Stimulated activated CD8-positive, alpha-beta memory T cell treated with anti-CD3 and anti-CD28 coated beads, Interleukin-12 subunit alpha, Interleukin-12 subunit beta, amount 100 ng/mL, for 4 hours (primary cell): ENCODE data around the gene PRR22.
"Not testable (repeated sequence)": the region's sequence is repeated elsewhere in the genome, so short reads cannot be mapped to it uniquely, and the experiment has no call there.

Experiments used
- DNase-seq: peaks from one replicate; pipeline ENCODE4 v3.0.0-alpha.2; 2020; ENCODE audit warnings: low read depth

Gene PRR22

GRCh38 chr19:5751709-5752108 is 32.8 kb downstream of the PRR22 start:
- no peak for DNase-seq

- no peak for DNase-seq
Observed at GRCh38 chr19:5749505-5749904, 35.0 kb downstream of the PRR22 start.

GRCh38 chr19:5748920-5749319 is 35.6 kb downstream of the PRR22 start:
- not testable (repeated sequence) for DNase-seq

GRCh38 chr19:5744999-5745398 is 39.5 kb downstream of the PRR22 start:
- not testable (repeated sequence) for DNase-seq

GRCh38 chr19:5743630-5744029 is 40.9 kb downstream of the PRR22 start:
- no peak for DNase-seq

- no peak for DNase-seq
Observed at GRCh38 chr19:5742051-5742450, 42.5 kb downstream of the PRR22 start.

- DNase-seq = no peak
Observed at GRCh38 chr19:5738423-5738822, 46.1 kb downstream of the PRR22 start.

GRCh38 chr19:5733172-5733571 is 51.4 kb downstream of the PRR22 start:
- not testable (repeated sequence) for DNase-seq
